Fibroblast of skin of right quadriceps (primary cell): ENCODE results near the gene ACY1.
"Not testable (repeated sequence)": the region's sequence is repeated elsewhere in the genome, so short reads cannot be mapped to it uniquely, and the experiment has no call there.

Source experiments
- DNase-seq: peaks from one replicate; pipeline ENCODE4 v3.0.0-alpha.2; 2013

ACY1 gene

GRCh38 chr3:51986010-51986947 is 2.9 kb downstream of the ACY1 start:
- no peak for DNase-seq

DNA sequence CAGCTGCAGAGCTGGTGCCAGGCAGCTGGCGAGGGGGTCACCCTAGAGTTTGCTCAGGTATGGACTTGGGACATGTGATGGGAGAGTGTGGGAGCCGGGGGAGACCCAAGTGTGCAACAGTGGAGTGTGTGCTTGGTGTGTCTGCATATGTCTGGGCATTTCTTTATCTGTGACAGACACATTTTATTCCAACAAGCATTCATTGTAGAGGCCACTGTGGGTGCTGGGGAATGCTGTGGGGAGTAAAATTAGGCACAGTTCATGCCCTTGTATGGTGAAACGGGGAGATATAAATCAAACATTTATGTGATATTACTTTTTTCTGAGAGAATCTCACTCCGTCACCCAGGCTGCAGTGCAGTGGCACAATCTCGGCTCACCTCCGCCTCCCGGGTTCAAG is 4.2 kb downstream of the ACY1 start:
- DNase-seq = no peak

DNA sequence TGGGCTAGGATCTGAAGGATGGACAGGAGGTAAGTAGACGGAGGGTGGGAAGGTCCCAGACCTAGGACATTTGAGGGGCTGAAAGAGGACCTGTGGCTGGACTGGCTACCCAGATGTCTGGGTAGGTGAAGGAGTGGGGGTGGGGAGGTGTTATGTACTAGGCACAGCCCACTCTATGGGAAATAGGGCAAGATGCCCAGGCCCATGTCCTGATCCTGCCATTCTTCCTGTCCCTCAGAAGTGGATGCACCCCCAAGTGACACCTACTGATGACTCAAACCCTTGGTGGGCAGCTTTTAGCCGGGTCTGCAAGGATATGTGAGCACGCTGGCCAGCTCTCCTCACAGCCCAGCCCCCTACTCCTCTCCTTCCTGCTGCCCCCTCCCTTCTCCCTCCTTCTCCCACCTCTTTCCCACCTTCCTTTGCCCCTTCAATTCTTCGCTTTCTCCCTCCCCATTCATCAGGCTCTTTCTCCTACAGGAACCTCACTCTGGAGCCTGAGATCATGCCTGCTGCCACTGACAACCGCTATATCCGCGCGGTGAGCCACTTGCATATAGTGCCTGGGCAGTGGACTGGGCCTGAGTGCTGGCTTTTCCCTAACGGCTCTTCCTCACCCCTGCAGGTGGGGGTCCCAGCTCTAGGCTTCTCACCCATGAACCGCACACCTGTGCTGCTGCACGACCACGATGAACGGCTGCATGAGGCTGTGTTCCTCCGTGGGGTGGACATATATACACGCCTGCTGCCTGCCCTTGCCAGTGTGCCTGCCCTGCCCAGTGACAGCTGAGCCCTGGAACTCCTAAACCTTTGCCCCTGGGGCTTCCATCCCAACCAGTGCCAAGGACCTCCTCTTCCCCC is 5.2 kb downstream of the ACY1 start:
- DNase-seq = no peak

DNA sequence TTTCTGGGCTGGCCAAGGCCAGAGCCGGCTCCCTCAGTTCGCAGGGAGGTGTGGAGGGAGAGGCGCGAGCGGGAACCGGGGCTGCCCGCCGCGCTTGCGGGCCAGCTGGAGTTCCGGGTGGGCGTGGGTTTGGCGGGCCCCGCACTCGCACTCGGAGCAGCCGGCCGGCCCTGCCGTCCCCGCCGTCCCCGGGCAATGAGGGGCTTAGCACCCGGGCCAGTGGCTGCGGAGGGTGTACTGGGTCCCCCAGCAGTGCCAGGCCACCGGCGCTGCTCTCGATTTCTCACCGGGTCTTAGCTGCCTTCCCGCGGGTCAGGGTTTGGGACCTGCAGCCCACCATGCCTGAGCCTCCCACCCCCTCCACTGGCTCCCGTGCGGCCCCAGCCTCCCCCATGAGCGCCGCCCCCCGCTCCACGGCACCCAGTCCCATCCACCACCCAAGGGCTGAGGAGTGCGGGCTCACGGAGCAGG is 7.2 kb downstream of the ACY1 start:
- DNase-seq = not testable (repeated sequence)

DNA sequence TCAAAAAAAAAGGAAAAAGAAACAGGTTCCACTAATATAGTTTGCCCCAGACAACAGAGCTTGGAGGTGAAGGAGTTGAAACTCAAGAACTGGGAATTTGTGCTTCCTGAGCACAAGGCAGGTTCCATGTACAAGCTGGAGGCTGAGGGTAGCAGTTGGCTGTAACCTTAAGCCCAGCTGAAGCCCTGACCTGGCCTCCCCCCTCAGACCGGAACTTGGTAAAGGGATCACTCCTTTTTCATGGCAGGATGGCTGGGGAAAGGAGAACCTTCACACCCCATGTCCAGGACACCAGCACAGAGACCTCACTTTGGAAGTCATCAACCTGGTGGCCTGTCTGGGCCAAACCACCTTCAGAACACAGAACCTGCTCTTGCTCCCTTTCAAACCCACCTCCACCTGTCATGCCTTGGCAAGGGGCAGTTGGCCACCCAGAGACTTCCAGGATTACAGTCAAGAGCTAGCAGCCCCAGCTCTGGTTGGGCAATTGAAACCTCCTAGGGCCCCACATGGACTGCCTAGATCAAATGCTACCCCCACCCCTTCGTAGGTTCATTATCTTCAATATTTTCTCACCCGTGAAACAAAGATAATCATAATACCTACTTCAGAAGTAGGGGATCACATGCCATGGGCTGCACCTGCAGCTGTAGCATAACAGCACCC is 8.8 kb downstream of the ACY1 start:
- no peak for DNase-seq

DNA sequence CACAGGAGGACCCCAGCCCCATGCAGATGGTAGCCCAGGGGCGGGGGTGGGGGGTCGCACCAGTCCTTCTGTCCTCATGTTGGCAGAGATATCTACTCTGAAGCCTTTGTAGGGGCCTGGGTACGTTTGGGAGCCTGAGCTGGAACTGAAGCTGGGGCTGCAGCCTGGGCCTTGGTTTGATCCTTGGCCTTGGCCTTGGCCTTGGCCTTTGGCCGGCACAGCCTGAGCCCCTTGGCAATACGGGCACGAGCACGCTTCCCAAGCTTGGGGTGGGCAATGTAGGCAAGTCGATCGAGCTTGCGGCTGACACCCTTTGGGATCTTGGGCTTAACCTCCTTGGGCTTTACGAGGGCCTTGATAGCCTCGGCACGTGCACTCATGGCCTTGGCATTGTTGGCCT is 10.3 kb downstream of the ACY1 start:
- not testable (repeated sequence) for DNase-seq

DNA sequence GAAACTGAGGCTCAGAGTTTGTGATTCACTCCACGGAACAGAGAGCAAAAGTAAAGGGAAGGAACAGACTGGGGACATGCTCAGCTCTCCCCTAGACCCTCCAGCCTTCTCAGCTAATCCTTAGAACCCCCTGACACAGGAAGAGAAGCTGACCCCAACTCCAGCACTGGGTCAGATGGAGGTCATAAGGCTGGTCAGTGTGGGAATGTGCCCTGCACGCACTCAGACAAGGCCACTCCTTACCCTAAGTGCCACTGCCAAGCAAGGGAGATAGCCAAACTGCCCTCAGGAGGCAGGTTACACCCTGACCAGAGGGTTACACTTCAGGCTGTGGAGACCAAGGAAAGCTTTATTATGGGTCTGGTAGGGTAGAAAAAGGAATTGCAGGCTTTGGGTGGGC is 11.2 kb downstream of the ACY1 start:
- no peak for DNase-seq

GRCh38 chr3:51995346-51996163 is 12.2 kb downstream of the ACY1 start, which contains the start of gene RPL29:
RPL29 (minus strand) TSS chr3:51995895; CDS start chr3:51995461, 434 bp downstream.
- DNase-seq = peak; percentile 95

DNA sequence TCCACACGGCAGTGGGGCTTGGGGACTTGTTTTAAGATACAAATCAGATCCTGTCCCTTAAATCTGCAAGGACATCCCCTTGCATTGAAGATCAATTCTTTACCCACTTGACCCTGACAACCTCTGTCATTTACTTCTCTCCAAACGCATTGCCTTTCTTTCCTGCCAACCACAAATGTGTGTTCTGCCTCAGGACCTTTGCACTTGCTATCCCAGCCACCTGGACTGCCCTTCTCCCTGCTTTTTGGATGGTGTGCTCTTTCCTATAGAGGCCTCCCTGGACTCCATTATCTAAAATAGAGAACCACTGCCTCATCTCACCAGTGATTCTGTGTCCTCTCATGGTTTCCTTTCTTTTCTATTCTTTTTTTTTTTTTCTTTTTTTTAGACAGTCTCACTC is 13.8 kb downstream of the ACY1 start:
- DNase-seq = no peak

GRCh38 chr3:51997935-51998596 is 14.7 kb downstream of the ACY1 start:
- no peak for DNase-seq

DNA sequence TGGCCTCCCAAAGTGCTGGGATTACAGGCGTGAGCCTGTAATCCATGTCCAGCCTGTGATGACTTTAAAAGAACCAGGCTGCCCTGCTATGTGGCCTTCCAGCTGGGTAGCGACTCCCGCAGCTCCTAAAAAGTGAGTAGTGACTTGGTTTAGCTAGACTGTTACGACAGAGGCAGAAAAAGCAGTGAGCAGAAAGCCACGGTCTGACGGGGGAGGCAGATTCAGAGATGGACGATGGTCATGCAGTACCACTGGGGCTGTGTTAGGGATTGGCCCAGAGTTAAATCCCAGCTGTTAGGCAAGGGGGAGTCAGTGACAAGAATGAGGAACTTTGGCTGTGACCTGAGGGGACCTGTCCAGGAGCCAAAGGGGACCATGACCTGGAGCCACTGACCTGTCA is 15.4 kb downstream of the ACY1 start:
- no peak for DNase-seq

- no peak for DNase-seq
Measured at GRCh38 chr3:51999846-52000245, 16.5 kb downstream of the ACY1 start.

DNA sequence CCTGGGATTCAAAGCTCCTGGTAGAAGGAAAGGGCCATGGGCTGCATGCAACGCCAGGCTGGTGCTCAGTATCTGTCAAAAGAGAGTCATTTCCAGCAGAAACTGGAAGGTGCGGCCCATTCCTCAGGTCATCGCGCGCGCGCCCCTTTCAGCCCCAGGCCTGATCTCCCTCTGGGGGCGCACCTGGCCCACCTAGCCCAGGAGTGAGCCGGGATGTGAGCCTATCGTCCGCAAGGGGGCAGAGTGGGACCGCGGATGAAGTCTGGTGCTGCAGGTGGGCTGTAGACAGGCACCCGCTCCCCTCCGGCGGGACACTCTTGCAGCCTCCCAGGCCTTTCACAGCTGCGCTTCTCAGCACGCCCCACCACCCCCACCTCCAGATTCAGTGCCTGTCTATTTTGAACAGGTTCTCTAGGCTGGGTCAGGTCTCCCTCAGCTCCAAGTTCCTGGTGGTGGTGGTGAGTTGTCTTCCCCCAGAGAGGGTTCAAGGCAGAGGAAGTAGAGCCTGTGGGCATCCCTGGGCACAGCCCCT is 18.2 kb downstream of the ACY1 start:
- peak; percentile 63 for DNase-seq

DNA sequence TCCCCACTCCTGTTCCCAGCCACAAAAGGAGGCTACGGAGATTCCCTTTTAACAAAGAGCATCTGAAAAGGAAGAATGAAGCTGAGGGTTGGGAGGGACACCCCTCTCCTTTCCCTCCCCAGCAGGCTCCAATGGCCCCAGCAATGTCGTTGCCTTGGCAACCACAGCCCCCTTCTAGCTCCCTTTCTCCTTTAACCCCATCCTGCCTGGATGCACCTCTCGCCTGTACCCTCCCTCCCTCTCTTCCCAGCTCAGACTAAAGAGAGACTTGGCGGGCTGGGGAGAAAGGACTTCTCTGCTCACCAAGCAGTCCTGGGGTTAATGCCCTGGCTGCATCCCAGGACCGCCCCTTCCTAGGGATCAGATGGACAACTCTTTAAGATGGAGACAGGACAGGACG is 19.4 kb downstream of the ACY1 start:
- DNase-seq = no peak

DNA sequence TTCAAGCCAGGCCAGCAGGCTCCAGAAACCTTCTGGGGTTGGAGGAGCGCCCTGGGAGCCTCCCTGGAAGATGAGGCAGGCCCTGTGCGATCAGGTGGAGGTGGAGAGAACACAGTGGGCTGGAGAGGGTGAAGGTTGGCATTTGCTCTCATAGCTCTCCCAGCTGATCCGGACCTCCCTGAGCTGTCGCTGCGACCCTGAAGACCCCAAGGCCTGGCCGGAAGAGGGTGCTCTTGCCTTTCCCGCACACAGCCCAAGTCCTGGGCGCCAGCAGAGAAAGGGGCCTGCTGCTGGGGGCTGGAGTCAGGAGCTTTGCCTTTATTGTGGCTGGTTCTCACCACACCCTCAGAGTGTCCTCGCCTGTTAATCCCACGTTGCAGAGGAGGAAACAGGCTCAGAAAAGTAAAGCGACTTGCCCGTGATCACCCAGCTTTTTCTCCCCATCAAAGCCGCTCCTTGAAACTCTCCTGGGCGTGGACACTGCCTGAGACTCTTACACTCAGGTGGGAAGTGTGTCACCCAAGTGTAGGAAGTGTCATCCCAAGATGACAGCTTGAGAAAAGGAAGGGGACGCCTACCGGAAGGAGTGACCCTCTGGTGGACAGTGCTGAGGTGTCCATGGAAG is 20.9 kb downstream of the ACY1 start:
- peak; percentile 71 for DNase-seq

DNA sequence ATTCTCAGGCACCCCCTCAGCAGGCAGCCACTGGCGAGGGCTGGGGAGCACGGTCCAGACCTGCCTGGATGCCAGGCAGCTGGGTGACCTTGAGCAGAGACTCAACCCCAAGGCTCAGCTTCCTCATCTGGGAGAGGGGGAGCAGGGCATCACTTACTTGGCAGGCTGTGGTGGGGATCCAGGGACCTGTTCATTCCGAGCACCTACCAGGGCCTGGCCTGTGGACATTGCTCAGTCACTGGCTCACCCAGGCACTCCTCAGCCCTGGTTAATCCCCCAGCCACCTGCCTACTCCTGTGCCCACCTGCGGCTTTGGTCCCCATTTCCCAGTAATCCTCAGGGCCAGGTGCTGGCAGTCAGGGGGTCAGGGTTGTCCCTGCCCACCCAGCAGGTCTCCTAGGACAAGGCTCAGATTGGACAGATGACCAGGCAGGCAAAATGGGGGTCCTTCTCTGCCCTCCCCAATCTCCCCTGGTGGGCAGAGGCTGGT is 21.6 kb downstream of the ACY1 start:
- DNase-seq = no peak

DNA sequence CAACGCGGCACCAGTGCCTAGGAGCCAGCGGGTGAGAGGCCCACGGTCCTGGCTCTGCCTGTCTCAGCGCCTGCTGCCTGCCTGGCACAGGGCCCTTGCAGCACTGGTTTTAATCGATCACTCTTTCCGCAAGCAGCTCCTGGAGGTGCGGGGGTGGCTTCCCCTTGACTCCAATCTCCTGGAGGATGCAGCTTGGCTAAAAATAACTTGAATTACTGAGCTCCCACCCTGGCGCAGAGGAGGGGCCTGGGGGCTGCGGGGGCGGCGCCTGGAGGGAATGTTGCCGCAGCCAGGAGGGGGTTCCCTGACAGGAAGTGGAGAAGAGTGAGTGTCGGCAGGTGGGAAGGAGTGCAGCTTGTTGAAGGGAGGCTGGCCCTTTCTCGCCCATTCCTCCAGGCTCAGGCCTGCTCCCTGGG is 22.2 kb downstream of the ACY1 start:
- DNase-seq = peak; percentile 79

- DNase-seq = no peak
Measured at GRCh38 chr3:52006017-52006819, 22.9 kb downstream of the ACY1 start.

DNA sequence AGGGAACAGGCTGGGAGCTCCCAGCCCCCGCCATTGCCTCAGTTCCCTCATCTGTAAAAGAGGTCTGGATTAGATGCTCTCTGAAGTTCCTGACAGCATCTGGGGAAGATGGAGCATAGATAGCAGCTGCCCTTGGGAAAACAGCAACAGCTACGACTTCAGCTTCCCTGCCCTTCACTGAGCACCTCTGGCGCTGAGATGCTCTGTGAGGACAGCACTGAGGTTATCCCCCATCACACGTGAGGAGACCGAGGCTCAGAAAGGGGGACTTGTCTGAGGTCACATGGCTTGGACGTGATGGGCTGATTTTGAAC is 23.4 kb downstream of the ACY1 start:
- no peak for DNase-seq

GRCh38 chr3:52007291-52007690 is 24.0 kb downstream of the ACY1 start:
- no peak for DNase-seq
